Activated B cell treated with CpG ODN at 0.5 μM for 24 hours (primary cell): ENCODE measurements around the gene DPF3. TPM values are rescaled to one million over a fixed set of nuclear protein-coding genes. Genes with fewer than 3 reads are reported as not detected.

Experiments
- ATAC-seq: fragments of 200-7000 bp; cut with Tn5 transposase; one replicate; pipeline ENCODE4 v1.10.0; 2021; ENCODE audit warnings: low read depth, mild to moderate bottlenecking, moderate library complexity
- CTCF ChIA-PET: fragments of 350-600 bp; sonication (Branson Sonifier 250); formaldehyde crosslinking; loops from one replicate; lab custom pipeline; 2021; ENCODE audit warnings: antibody characterized with exemption; lab: Charles Lee
- POLR2A ChIA-PET: fragments of 350-600 bp; sonication (Branson Sonifier 250); formaldehyde crosslinking; loops from one replicate; lab custom pipeline; 2021; ENCODE audit warnings: antibody characterized with exemption; lab: Charles Lee
- DNase-seq: peaks from one replicate; pipeline ENCODE4 v3.0.0; 2022
- H3K27ac Mint-ChIP-seq: one replicate; pipeline ENCODE4 v1.8.0; 2020; ENCODE audit warnings: mixed read lengths
- H3K27me3 Mint-ChIP-seq: one replicate; pipeline ENCODE4 v1.8.0; 2021; ENCODE audit warnings: mixed read lengths
- H3K36me3 Mint-ChIP-seq: one replicate; pipeline ENCODE4 v1.8.0; 2021; ENCODE audit warnings: low read depth, mixed read lengths
- H3K4me1 Mint-ChIP-seq: one replicate; pipeline ENCODE4 v1.8.0; 2021; ENCODE audit warnings: mixed read lengths
- H3K4me3 Mint-ChIP-seq: one replicate; pipeline ENCODE4 v1.8.0; 2020; ENCODE audit warnings: mild to moderate bottlenecking, mixed read lengths
- H3K9me3 Mint-ChIP-seq: one replicate; pipeline ENCODE4 v1.8.0; 2020; ENCODE audit warnings: mixed read lengths
- CTCF ChIP-seq: fragments of 200-600 bp; IDR thresholded peaks from one replicate; pipeline ENCODE4 v1.8.0; 2022; ENCODE audit warnings: antibody characterized with exemption, mild to moderate bottlenecking
- intact Hi-C: fragments of 100-400 bp; cut with micrococcal nuclease; formaldehyde crosslinking; loops from one replicate; pipeline ENCODE4 v1.15.1; 2024
- total RNA-seq: library from RNA; stranded (reverse); gene quantifications from 2 replicates; pipeline ENCODE4 v1.2.3, GENCODE V29; 2022

The DPF3 gene
- total RNA-seq, 1 donor from 2014 or later: 3.5 TPM

GRCh38 chr14:72608391-72609204 is 285.3 kb downstream of the DPF3 start:
- no peaks in the 10 kb centered on the region for H3K27me3 Mint-ChIP-seq
- H3K9me3 Mint-ChIP-seq: no peaks in the 10 kb centered on the region
- intact Hi-C loops: no loop called here
- ChIA-PET CTCF (no interaction called here), POLR2A (no interaction called here)
- H3K36me3 Mint-ChIP-seq: no peaks in the 10 kb centered on the region
- ATAC-seq (no peak), DNase-seq (no peak)
- H3K4me3 Mint-ChIP-seq: no peak overlapping the region
- H3K27ac Mint-ChIP-seq: no peak overlapping the region
- no peak for TF ChIP-seq CTCF
- H3K4me1 Mint-ChIP-seq: peaks cover 2% of the 10 kb centered on the region

GRCh38 chr14:72607386-72608130 is 286.3 kb downstream of the DPF3 start:
- DNase-seq (no peak), ATAC-seq (no peak)
- ChIA-PET POLR2A (no interaction called here), CTCF (no interaction called here)
- Mint-ChIP-seq H3K4me1 (peaks cover 2% of the 10 kb centered on the region), H3K9me3 (no peaks in the 10 kb centered on the region), H3K4me3 (no peak overlapping the region), H3K27me3 (no peaks in the 10 kb centered on the region), H3K27ac (no peak overlapping the region), H3K36me3 (no peaks in the 10 kb centered on the region)
- no peak for TF ChIP-seq CTCF
- intact Hi-C loops: no loop called here

- ATAC-seq: no peak
- Mint-ChIP-seq H3K36me3 (no peaks in the 10 kb centered on the region), H3K9me3 (no peaks in the 10 kb centered on the region), H3K27me3 (no peaks in the 10 kb centered on the region), H3K27ac (no peak overlapping the region), H3K4me1 (peaks cover 2% of the 10 kb centered on the region), H3K4me3 (no peak overlapping the region)
- CTCF ChIA-PET: no interaction called here
- DNase-seq: no peak
- TF ChIP-seq CTCF: no peak
- intact Hi-C loops: no loop called here
- POLR2A ChIA-PET: no interaction called here
Measured at GRCh38 chr14:72606879-72607278, 287.0 kb downstream of the DPF3 start.

- intact Hi-C loops: no loop called here
- Mint-ChIP-seq H3K27me3 (peaks cover 4% of the 10 kb centered on the region), H3K27ac (no peak overlapping the region), H3K9me3 (no peaks in the 10 kb centered on the region), H3K4me3 (no peak overlapping the region), H3K36me3 (no peaks in the 10 kb centered on the region), H3K4me1 (peaks cover 6% of the 10 kb centered on the region)
- no peak for TF ChIP-seq CTCF
- ChIA-PET CTCF (no interaction called here), POLR2A (no interaction called here)
- DNase-seq: no peak
- ATAC-seq: no peak
Measured at GRCh38 chr14:72605921-72606220, 288.0 kb downstream of the DPF3 start.

- no peak overlapping the region for H3K27ac Mint-ChIP-seq
Measured at GRCh38 chr14:72605096-72605920, 288.6 kb downstream of the DPF3 start.

More at GRCh38 chr14:72605096-72605920, 288.6 kb downstream of the DPF3 start:
- Mint-ChIP-seq H3K4me1 (peaks cover 10% of the 10 kb centered on the region), H3K4me3 (no peak overlapping the region), H3K27me3 (peaks cover 4% of the 10 kb centered on the region), H3K36me3 (no peaks in the 10 kb centered on the region), H3K9me3 (no peaks in the 10 kb centered on the region)
- ChIA-PET POLR2A (no interaction called here), CTCF (no interaction called here)
- TF ChIP-seq CTCF: no peak
- intact Hi-C loops: no loop called here
- DNase-seq (no peak), ATAC-seq (no peak)
